ENCODE results near the gene GPR42.
"Not testable (repeated sequence)": the region's sequence is repeated elsewhere in the genome, so short reads cannot be mapped to it uniquely, and the experiment has no call there.

GRCh38 chr19:35401416-35401815 is 30.5 kb downstream of the GPR42 start:
- TF ChIP-seq ZNF274 (IDR thresholded peaks at IDR 0.05; ENCODE audit: low read depth, low read length); SUZ12 (IDR thresholded peaks at IDR 0.05; ENCODE audit: extremely low read depth, insufficient read depth, insufficient read length): not testable (repeated sequence)

Data from NT2/D1 (cell line).